IMR-90 (cell line): ENCODE data around the gene STMN3. TPM values are rescaled to one million over a fixed set of nuclear protein-coding genes. Genes with fewer than 3 reads are reported as not detected.

Experiments used
- ATAC-seq: fragments of 200-7000 bp; cut with Tn5 transposase; 2 replicates; pipeline ENCODE4 v1.9.1; 2020; ENCODE audit warnings: low read depth, mild to moderate bottlenecking, moderate library complexity
- BruUV-seq: library from RNA; stranded (reverse); fragments of 400-500 nt; replicated peaks from 2 replicates; lab custom pipeline; 2021; lab: Mats Ljungman, UMichigan
- CTCF ChIA-PET: fragments of 300-600 bp; formaldehyde crosslinking; extraction: SDS; loops from one replicate; lab custom pipeline; 2021; ENCODE audit warnings: antibody characterized with exemption; lab: Yijun Ruan, JAX
- POLR2A ChIA-PET: fragments of 300-600 bp; sonication (Branson Sonifier 250); formaldehyde crosslinking; loops from one replicate; lab custom pipeline; 2022; ENCODE audit warnings: antibody characterized with exemption; ENCODE audit not compliant: unreplicated experiment; lab: Charles Lee
- DNase-seq: peaks from one replicate; pipeline ENCODE4 v3.0.0; 2013
- H2AFZ ChIP-seq: replicated peaks from 2 replicates; pipeline ENCODE3; 2013; ENCODE audit warnings: low read length, mild to moderate bottlenecking; ENCODE audit not compliant: poor library complexity
- H2AK5ac ChIP-seq: 2 replicates; pipeline ENCODE4 v1.6.1; 2013; ENCODE audit warnings: low read depth, low read length, inconsistent platforms
- H2AK9ac ChIP-seq: replicated peaks from 2 replicates; pipeline ENCODE3; 2013; ENCODE audit warnings: mild to moderate bottlenecking, low read depth, low read length, moderate library complexity; ENCODE audit not compliant: poor library complexity
- H2BK120ac ChIP-seq: 2 replicates; pipeline ENCODE4 v1.6.1; 2013; ENCODE audit warnings: low read depth, low read length, inconsistent platforms
- H2BK15ac ChIP-seq: 3 replicates; pipeline ENCODE4 v1.6.1; 2013; ENCODE audit warnings: low read depth, low read length, inconsistent platforms
- H2BK20ac ChIP-seq: 2 replicates; pipeline ENCODE4 v1.6.1; 2013; ENCODE audit warnings: low read depth, mild to moderate bottlenecking, inconsistent platforms, low read length, moderate library complexity
- H2BK5ac ChIP-seq: 2 replicates; pipeline ENCODE4 v1.6.1; 2013; ENCODE audit warnings: mild to moderate bottlenecking, low read depth, low read length, inconsistent platforms; ENCODE audit not compliant: poor library complexity, severe bottlenecking
- H3K14ac ChIP-seq: replicated peaks from 2 replicates; pipeline ENCODE4 v1.6.1; 2013; ENCODE audit warnings: low read depth, low read length, inconsistent platforms
- H3K18ac ChIP-seq: 2 replicates; pipeline ENCODE4 v1.6.1; 2013; ENCODE audit warnings: low read depth, low read length, control low read depth
- H3K23ac ChIP-seq: 2 replicates; pipeline ENCODE4 v1.6.1; 2013; ENCODE audit warnings: low read depth, low read length, inconsistent platforms
- H3K27ac ChIP-seq: 2 replicates; pipeline ENCODE4 v1.5.1; 2013; ENCODE audit warnings: mild to moderate bottlenecking, control low read depth, low read length; ENCODE audit not compliant: insufficient read depth
- H3K27me3 ChIP-seq: 2 replicates; pipeline ENCODE4 v1.6.1; 2013; ENCODE audit warnings: low read length; ENCODE audit not compliant: control insufficient read depth, insufficient read depth
- H3K36me3 ChIP-seq: 2 replicates; pipeline ENCODE4 v1.6.1; 2013; ENCODE audit warnings: low read length, mixed read lengths; ENCODE audit not compliant: control insufficient read depth, insufficient read depth
- H3K4ac ChIP-seq: 2 replicates; pipeline ENCODE4 v1.6.1; 2013; ENCODE audit warnings: low read depth, low read length, inconsistent platforms
- H3K4me1 ChIP-seq: 2 replicates; pipeline ENCODE4 v1.6.1; 2013; ENCODE audit warnings: low read length, mixed read lengths; ENCODE audit not compliant: control insufficient read depth, insufficient read depth
- H3K4me2 ChIP-seq: 2 replicates; pipeline ENCODE4 v1.6.1; 2013; ENCODE audit warnings: low read depth, mild to moderate bottlenecking, control low read depth, low read length, moderate library complexity
- H3K4me3 ChIP-seq: 2 replicates; pipeline ENCODE4 v1.5.1; 2013; ENCODE audit warnings: low read depth, mild to moderate bottlenecking, control low read depth, low read length, moderate library complexity; ENCODE audit not compliant: insufficient read depth
- H3K56ac ChIP-seq: 2 replicates; pipeline ENCODE4 v1.6.1; 2013; ENCODE audit warnings: low read length, inconsistent platforms; ENCODE audit not compliant: insufficient read depth; ENCODE audit errors: extremely low read depth
- H3K79me1 ChIP-seq, 2 experiments: 2 replicates each; pipeline ENCODE4 v1.6.1; 2013; ENCODE audit warnings: low read length in 2 of 2, inconsistent platforms in 1 of 2, low read depth in 1 of 2
- H3K9ac ChIP-seq: 2 replicates; pipeline ENCODE4 v1.6.1; 2013; ENCODE audit warnings: low read depth, low read length, control low read depth
- H3K9me1 ChIP-seq: 2 replicates; pipeline ENCODE4 v1.6.1; 2013; ENCODE audit warnings: low read length, inconsistent platforms; ENCODE audit not compliant: insufficient read depth
- H3K9me3 ChIP-seq: 2 replicates; pipeline ENCODE4 v1.6.1; 2013; ENCODE audit warnings: low read length; ENCODE audit not compliant: control insufficient read depth, insufficient read depth
- H4K20me1 ChIP-seq: 2 replicates; pipeline ENCODE4 v1.6.1; 2013; ENCODE audit warnings: low read length, inconsistent platforms; ENCODE audit not compliant: insufficient read depth
- H4K5ac ChIP-seq: 2 replicates; pipeline ENCODE4 v1.6.1; 2013; ENCODE audit warnings: mild to moderate bottlenecking, low read depth, low read length, control low read depth
- H4K8ac ChIP-seq, 2 experiments: 2 replicates each; pipeline ENCODE4 v1.6.1; 2013; ENCODE audit warnings: low read depth in 2 of 2, low read length in 2 of 2, control low read depth in 1 of 2, inconsistent platforms in 1 of 2
- H4K91ac ChIP-seq: 2 replicates; pipeline ENCODE4 v1.6.1; 2013; ENCODE audit warnings: low read depth, low read length, inconsistent platforms; ENCODE audit not compliant: insufficient read depth
- BHLHE40 ChIP-seq: fragments of 150-350 bp; IDR thresholded peaks from 2 replicates; pipeline ENCODE4 v1.6.1; 2016; ENCODE audit warnings: mild to moderate bottlenecking, low read depth, low read length
- CEBPB ChIP-seq: IDR thresholded peaks from 2 replicates; pipeline ENCODE4 v1.6.1; 2012; ENCODE audit warnings: low read depth, low read length, improper control_type of control experiment
- CHD1 ChIP-seq: IDR thresholded peaks from 2 replicates; pipeline ENCODE4 v1.6.1; 2012; ENCODE audit warnings: low read depth, low read length, improper control_type of control experiment
- CTCF ChIP-seq: conservative IDR thresholded peaks from 2 replicates; pipeline ENCODE4 v1.5.1; 2012; ENCODE audit warnings: mild to moderate bottlenecking, low read depth, low read length, improper control_type of control experiment
- ELK1 ChIP-seq: fragments of 150-350 bp; IDR thresholded peaks from 2 replicates; pipeline ENCODE4 v1.6.1; 2016; ENCODE audit warnings: low read depth, mild to moderate bottlenecking, low read length, moderate library complexity, borderline replicate concordance
- FOS ChIP-seq: fragments of 150-350 bp; IDR thresholded peaks from 2 replicates; pipeline ENCODE4 v1.6.1; 2016; ENCODE audit warnings: low read depth, low read length
- MAFK ChIP-seq: IDR thresholded peaks from 2 replicates; pipeline ENCODE4 v1.6.1; 2012; ENCODE audit warnings: low read depth, low read length, improper control_type of control experiment
- MAZ ChIP-seq: IDR thresholded peaks from 2 replicates; pipeline ENCODE4 v1.6.1; 2012; ENCODE audit warnings: low read depth, mild to moderate bottlenecking, low read length, improper control_type of control experiment, moderate library complexity, borderline replicate concordance
- MXI1 ChIP-seq: IDR thresholded peaks from 2 replicates; pipeline ENCODE4 v1.6.1; 2012; ENCODE audit warnings: low read depth, mild to moderate bottlenecking, low read length, moderate library complexity, borderline replicate concordance
- NFE2L2 ChIP-seq: fragments of 150-350 bp; IDR thresholded peaks from 2 replicates; pipeline ENCODE4 v1.6.1; 2016; ENCODE audit warnings: low read depth, mild to moderate bottlenecking, low read length
- POLR2A ChIP-seq: IDR thresholded peaks from 2 replicates; pipeline ENCODE4 v1.6.1; 2012; ENCODE audit warnings: mild to moderate bottlenecking, low read depth, low read length
- RAD21 ChIP-seq: IDR thresholded peaks from 2 replicates; pipeline ENCODE4 v1.6.1; 2012; ENCODE audit warnings: low read length, improper control_type of control experiment
- RCOR1 ChIP-seq: IDR thresholded peaks from 2 replicates; pipeline ENCODE4 v1.6.1; 2012; ENCODE audit warnings: mild to moderate bottlenecking, low read length, improper control_type of control experiment; ENCODE audit not compliant: insufficient replicate concordance
- RFX5 ChIP-seq: IDR thresholded peaks from 2 replicates; pipeline ENCODE4 v1.8.0; 2012; ENCODE audit warnings: low read depth, mild to moderate bottlenecking, low read length, moderate library complexity
- SMC3 ChIP-seq: fragments of 150-350 bp; IDR thresholded peaks from 2 replicates; pipeline ENCODE4 v1.6.1; 2016; ENCODE audit warnings: low read depth, mild to moderate bottlenecking, antibody characterized with exemption, low read length, moderate library complexity
- WGBS, 2 experiments: methylation state at CpG; one replicate each; pipeline versions ENCODE4 v1.1.5 to v1.1.7; 2013; ENCODE audit warnings: missing lambda C conversion rate in 2 of 2; ENCODE audit not compliant: insufficient read length in 1 of 2; ENCODE audit errors: extremely low coverage in 2 of 2; 5-methylcytosine and 5-hydroxymethylcytosine counted together
- dilution Hi-C: fragments of 300-500 bp; cut with HindIII; formaldehyde crosslinking; loops from one replicate; pipeline ENCODE4 v1.14.3; 2018; ENCODE audit warnings: low sequenced_read_pairs; ENCODE audit not compliant: unreplicated experiment
- in situ Hi-C: fragments of 300-500 bp; cut with MboI; formaldehyde crosslinking; loops from 3 replicates; pipeline ENCODE4 v1.14.3; 2019; ENCODE audit warnings: low sequenced_read_pairs, inconsistent platforms, mixed read lengths
- intact Hi-C: fragments of 100-400 bp; cut with micrococcal nuclease; formaldehyde crosslinking; loops from 2 replicates; pipeline ENCODE4 v1.10.0; 2022
- polyA plus RNA-seq, 3 experiments: library from polyadenylated mRNA; depleted of rRNA; stranded (reverse); fragments of >200 nt; gene quantifications; 2 replicates each; pipeline ENCODE4 v1.2.3, GENCODE V29; 2012; ENCODE audit warnings: low replicate concordance in 1 of 3
- total RNA-seq: library from RNA; depleted of rRNA; stranded (reverse); fragments of >200 nt; gene quantifications from 2 replicates; pipeline ENCODE4 v1.2.3, GENCODE V29; 2012
- TF ChIP-seq, protein P1 (sequence below): fragments of 150-350 bp; IDR thresholded peaks from 2 replicates; pipeline ENCODE4 v1.6.1; 2017; ENCODE audit warnings: mild to moderate bottlenecking, antibody characterized with exemption, low read length, low read depth

STMN3 gene
- total and polyA plus RNA-seq, 2 of the 4 experiments (the other 2 are of a cell fraction), result 20.3 to 62.3 TPM

DNA sequence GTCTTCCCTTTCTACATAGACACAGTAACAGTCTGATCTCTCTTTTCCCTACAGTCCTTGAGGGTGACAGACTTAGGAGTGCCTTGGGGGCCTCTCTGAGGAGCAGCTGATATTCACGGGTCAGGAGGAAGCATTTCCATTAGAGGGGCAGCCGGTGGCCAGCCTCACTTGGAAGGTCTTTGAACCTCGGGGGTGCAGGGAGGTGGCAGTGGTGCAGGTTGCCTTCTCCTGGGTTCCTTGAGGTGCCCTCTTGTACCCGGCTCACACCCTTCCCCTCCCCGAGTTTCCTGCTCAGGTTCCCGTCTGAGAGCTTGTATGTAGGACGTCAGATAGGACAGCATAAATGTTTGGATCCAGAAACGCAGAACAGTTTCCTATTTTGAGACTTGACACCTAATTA is 7.4 kb upstream of the STMN3 start:
- no peak overlapping the region for H3K4me2 ChIP-seq
- H3K9ac ChIP-seq, result no peak overlapping the region
- no peak overlapping the region for H2AK5ac ChIP-seq
- DNase-seq (no peak), ATAC-seq (no peak)
- in situ Hi-C loops, result no loop called here
- H2AFZ ChIP-seq, result no peak overlapping the region
- BruUV-seq, result no TSS peak
- intact Hi-C loops, result no loop called here
- H3K27me3 ChIP-seq, result no peaks in the 10 kb centered on the region
- no peaks in the 10 kb centered on the region for H3K9me3 ChIP-seq
- no peak overlapping the region for H2BK20ac ChIP-seq
- no peak overlapping the region for H3K4ac ChIP-seq
- H2BK120ac ChIP-seq, result no peak overlapping the region
- no peak overlapping the region for H4K5ac ChIP-seq
- no peak overlapping the region for H3K14ac ChIP-seq
- ChIA-PET POLR2A (no interaction called here), CTCF (no interaction called here)
- H3K18ac ChIP-seq, result no peak overlapping the region
- no peak overlapping the region for H2BK5ac ChIP-seq
- 0 out of 2 replicates have a peak, but pooled peaks cover 8% of the 10 kb centered on the region for H3K9me1 ChIP-seq
- H3K4me3 ChIP-seq, result no peak overlapping the region
- no peak overlapping the region for H3K56ac ChIP-seq
- dilution Hi-C loops, result no loop called here
- no peak overlapping the region for H4K8ac ChIP-seq
- 40% methylated on average over 1 of the region's 8 CpGs; no CpG with 5 or more reads in 1 of the 2 experiments for WGBS, 2 experiments
- no peak overlapping the region for H4K91ac ChIP-seq
- H2AK9ac ChIP-seq, result no peak overlapping the region
- H4K20me1 ChIP-seq, result peaks cover 3% of the 10 kb centered on the region; the same call in 1 of the 2 replicates
- H3K36me3 ChIP-seq, result peaks cover 33% of the 10 kb centered on the region; the same call in 1 of the 2 replicates
- H3K23ac ChIP-seq, result no peak overlapping the region
- TF ChIP-seq MAFK (no peak), RFX5 (no peak), NFE2L2 (no peak), CTCF (no peak), POLR2A (no peak), FOS (no peak), CEBPB (no peak), ELK1 (no peak), SMC3 (no peak), RCOR1 (no peak), BHLHE40 (no peak), MAZ (no peak), MXI1 (no peak), CHD1 (no peak), RAD21 (no peak)
- TF ChIP-seq, protein P1, sequence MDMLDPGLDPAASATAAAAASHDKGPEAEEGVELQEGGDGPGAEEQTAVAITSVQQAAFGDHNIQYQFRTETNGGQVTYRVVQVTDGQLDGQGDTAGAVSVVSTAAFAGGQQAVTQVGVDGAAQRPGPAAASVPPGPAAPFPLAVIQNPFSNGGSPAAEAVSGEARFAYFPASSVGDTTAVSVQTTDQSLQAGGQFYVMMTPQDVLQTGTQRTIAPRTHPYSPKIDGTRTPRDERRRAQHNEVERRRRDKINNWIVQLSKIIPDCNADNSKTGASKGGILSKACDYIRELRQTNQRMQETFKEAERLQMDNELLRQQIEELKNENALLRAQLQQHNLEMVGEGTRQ, result no peak
- no peak overlapping the region for H2BK15ac ChIP-seq
- H3K79me1 ChIP-seq, result peaks cover 18 to 57% of the 10 kb centered on the region in 2 experiments
- peaks cover 13% of the 10 kb centered on the region for H3K4me1 ChIP-seq
- H3K27ac ChIP-seq, result no peak overlapping the region
